LNCaP clone FGC (cell line): ENCODE measurements around the gene TMED8.

Experiments used
- DNase-seq: peaks from one replicate; pipeline ENCODE4 v3.0.0-alpha.2; 2011; ENCODE audit warnings: low read depth
- H3K4me3 ChIP-seq: 2 replicates; pipeline ENCODE4 v1.5.1; 2011; ENCODE audit warnings: mild to moderate bottlenecking, low read depth, low read length, control low read depth
- TF ChIP-seq, protein P1 (sequence below): IDR thresholded peaks from 2 replicates; pipeline ENCODE4 v1.5.1; 2012; ENCODE audit warnings: mild to moderate bottlenecking; ENCODE audit not compliant: control insufficient read depth, insufficient read depth; ENCODE audit errors: extremely low read depth

TMED8 gene

GRCh38 chr14:77359626-77360025, 17.3 kb downstream of the TMED8 start:
- no peak overlapping the region for H3K4me3 ChIP-seq
- TF ChIP-seq, protein P1, sequence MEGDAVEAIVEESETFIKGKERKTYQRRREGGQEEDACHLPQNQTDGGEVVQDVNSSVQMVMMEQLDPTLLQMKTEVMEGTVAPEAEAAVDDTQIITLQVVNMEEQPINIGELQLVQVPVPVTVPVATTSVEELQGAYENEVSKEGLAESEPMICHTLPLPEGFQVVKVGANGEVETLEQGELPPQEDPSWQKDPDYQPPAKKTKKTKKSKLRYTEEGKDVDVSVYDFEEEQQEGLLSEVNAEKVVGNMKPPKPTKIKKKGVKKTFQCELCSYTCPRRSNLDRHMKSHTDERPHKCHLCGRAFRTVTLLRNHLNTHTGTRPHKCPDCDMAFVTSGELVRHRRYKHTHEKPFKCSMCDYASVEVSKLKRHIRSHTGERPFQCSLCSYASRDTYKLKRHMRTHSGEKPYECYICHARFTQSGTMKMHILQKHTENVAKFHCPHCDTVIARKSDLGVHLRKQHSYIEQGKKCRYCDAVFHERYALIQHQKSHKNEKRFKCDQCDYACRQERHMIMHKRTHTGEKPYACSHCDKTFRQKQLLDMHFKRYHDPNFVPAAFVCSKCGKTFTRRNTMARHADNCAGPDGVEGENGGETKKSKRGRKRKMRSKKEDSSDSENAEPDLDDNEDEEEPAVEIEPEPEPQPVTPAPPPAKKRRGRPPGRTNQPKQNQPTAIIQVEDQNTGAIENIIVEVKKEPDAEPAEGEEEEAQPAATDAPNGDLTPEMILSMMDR: no peak
- DNase-seq: no peak

DNA sequence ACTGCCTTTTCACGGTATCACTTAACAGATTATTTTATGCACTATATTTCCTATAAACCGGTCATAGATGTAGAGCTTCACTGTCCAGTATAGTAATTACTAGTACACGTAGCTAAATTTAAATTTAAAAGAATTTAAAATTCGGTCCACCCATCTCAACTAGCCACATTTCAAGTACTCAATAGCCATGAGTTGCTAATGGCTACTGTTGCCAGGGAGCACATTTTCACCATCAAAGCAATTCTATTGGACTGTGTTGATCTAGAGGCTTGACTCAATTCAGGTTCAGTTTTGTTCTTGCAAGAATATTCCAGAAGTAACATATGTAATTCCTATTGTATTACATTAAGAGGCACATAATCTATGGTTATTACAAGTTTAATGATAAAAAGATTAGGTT, 20.0 kb downstream of the TMED8 start:
- TF ChIP-seq, protein P1: no peak
- no peak for DNase-seq
- no peak overlapping the region for H3K4me3 ChIP-seq

- H3K4me3 ChIP-seq: no peak overlapping the region
- TF ChIP-seq, protein P1: no peak
- DNase-seq: no peak
These were observed 21.1 kb downstream of the TMED8 start for GRCh38 chr14:77355811-77356210.

DNA sequence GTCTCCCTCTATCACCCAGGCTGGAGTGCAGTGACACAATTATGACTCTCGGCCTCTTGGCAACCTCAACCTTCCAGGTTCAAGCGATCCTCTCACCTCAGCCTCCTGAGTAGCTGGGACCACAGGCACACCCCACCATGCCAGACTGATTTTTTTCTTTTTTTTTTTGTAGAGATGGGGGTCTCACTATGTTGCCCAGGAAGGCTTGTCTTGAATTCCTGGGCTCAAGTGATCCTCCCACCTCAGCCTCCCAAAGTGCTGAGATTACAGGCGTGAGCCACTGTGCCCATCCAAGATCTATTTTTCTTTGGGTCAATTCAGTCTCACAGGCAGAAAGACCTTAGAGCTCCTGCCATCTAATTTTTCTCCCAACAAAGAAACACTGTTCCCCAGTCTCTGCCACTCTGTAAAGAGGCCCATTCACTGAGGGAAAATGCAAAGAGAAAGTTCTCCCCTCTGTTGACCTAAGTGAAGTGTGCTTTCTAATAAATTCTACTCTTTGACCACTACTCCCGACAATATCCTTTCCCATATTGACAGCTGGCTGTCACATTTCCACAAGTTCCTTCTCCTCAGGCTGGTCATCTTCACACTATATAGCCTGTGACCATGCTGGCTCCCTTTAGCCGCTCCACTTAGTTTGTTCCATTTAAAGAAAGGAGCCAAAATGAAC, 23.3 kb downstream of the TMED8 start:
- TF ChIP-seq, protein P1: no peak
- no peak overlapping the region for H3K4me3 ChIP-seq

DNA sequence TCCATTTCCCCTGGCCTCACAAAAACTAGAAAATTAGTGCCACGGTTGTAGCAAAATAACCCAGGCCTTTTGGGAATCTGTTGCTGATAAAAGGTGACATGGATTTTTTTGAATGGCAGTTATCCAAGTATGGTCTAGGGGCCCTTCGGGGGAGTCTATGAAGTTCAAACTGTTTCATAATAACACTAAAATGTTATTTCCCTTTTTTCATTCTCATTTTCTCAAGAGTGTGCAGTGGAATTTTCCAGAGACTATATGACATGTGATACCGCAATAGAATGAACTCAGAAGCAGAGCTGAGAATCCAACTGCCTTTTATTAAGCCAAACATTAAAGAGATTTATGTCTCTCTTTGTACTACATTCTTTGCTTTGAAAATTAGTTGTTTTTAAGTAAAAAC, 29.1 kb downstream of the TMED8 start:
- no peak overlapping the region for H3K4me3 ChIP-seq
- TF ChIP-seq, protein P1: no peak
- no peak for DNase-seq

More for the DNA sequence above, 23.3 kb downstream of the TMED8 start:
- DNase-seq: no peak

GRCh38 chr14:77346495-77346894, 30.4 kb downstream of the TMED8 start:
- TF ChIP-seq, protein P1: no peak
- no peak for DNase-seq
- H3K4me3 ChIP-seq: no peak overlapping the region

DNA sequence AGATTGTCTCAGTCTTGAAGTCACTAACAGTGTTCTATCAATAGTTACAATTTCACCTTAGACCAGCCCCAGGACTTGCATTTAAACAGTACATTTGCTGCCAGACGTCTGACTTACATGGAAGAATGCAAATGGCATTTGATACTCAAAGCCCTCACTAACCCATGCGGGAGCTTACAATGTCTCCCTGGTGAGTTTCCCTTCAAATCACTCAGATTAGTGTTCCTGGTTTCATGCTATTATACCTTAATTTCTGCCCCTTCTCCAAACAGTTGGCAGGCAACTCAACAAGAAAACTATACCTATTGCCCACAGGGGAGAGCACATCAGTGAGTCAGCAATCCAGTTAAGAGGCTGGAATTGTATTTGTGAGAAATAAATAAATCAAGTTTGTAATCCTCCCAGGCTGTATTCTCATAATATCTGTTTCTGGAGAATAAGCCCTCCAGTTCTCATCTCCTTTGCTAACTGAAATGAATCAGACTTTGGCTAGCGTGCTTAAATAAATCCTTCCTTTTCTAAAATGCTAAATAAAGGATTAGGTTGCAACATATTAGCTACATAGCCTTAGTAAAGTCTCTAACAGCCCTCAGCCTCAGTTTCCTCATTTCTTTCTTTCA, 32.4 kb downstream of the TMED8 start:
- TF ChIP-seq, protein P1: no peak

More for the DNA sequence above, 32.4 kb downstream of the TMED8 start:
- no peak overlapping the region for H3K4me3 ChIP-seq
- no peak for DNase-seq
